Measurements from ENCODE around the gene SELENOO.

SELENOO gene

GRCh38 chr22:50218153-50218995 lies 17.6 kb downstream of the SELENOO start:
- TF ChIP-seq ZNF274 (IDR thresholded peaks at IDR 0.05; ENCODE audit: low read depth, low read length), result no peak
- H3K4me3 ChIP-seq (ENCODE audit: low read length), result no peak overlapping the region

GRCh38 chr22:50218996-50219727 lies 18.4 kb downstream of the SELENOO start:
- TF ChIP-seq ZNF274 (IDR thresholded peaks at IDR 0.05; ENCODE audit: low read depth, low read length), result no peak

GRCh38 chr22:50219800-50220602 lies 19.2 kb downstream of the SELENOO start:
- no peak for TF ChIP-seq ZNF274 (IDR thresholded peaks at IDR 0.05; ENCODE audit: low read depth, low read length)
- H3K4me3 ChIP-seq (ENCODE audit: low read length), result no peak overlapping the region

More at GRCh38 chr22:50218996-50219727, 18.4 kb downstream of the SELENOO start:
- no peak overlapping the region for H3K4me3 ChIP-seq (ENCODE audit: low read length)

GRCh38 chr22:50220603-50221409 lies 20.0 kb downstream of the SELENOO start:
- no peak for TF ChIP-seq ZNF274 (IDR thresholded peaks at IDR 0.05; ENCODE audit: low read depth, low read length)
- H3K4me3 ChIP-seq (ENCODE audit: low read length), result no peak overlapping the region

GRCh38 chr22:50221410-50222300 lies 20.8 kb downstream of the SELENOO start:
- H3K4me3 ChIP-seq (ENCODE audit: low read length), result no peak overlapping the region
- TF ChIP-seq ZNF274 (IDR thresholded peaks at IDR 0.05; ENCODE audit: low read depth, low read length), result no peak

GRCh38 chr22:50222508-50222907 lies 21.7 kb downstream of the SELENOO start:
- TF ChIP-seq ZNF274 (IDR thresholded peaks at IDR 0.05; ENCODE audit: low read depth, low read length), result no peak
- no peak overlapping the region for H3K4me3 ChIP-seq (ENCODE audit: low read length)

- TF ChIP-seq ZNF274 (IDR thresholded peaks at IDR 0.05; ENCODE audit: low read depth, low read length), result no peak
- no peak overlapping the region for H3K4me3 ChIP-seq (ENCODE audit: low read length)
Observed at GRCh38 chr22:50224071-50224470, 23.3 kb downstream of the SELENOO start.

GRCh38 chr22:50225200-50225969 lies 24.6 kb downstream of the SELENOO start:
- H3K4me3 ChIP-seq (ENCODE audit: low read length), result no peak overlapping the region
- no peak for TF ChIP-seq ZNF274 (IDR thresholded peaks at IDR 0.05; ENCODE audit: low read depth, low read length)

- no peak for TF ChIP-seq ZNF274 (IDR thresholded peaks at IDR 0.05; ENCODE audit: low read depth, low read length)
- no peak overlapping the region for H3K4me3 ChIP-seq (ENCODE audit: low read length)
Observed at GRCh38 chr22:50226063-50226874, 25.5 kb downstream of the SELENOO start.

- no peak overlapping the region for H3K4me3 ChIP-seq (ENCODE audit: low read length)
- no peak for TF ChIP-seq ZNF274 (IDR thresholded peaks at IDR 0.05; ENCODE audit: low read depth, low read length)
Observed at GRCh38 chr22:50226875-50227165, 26.0 kb downstream of the SELENOO start.

- no peak overlapping the region for H3K4me3 ChIP-seq (ENCODE audit: low read length)
- TF ChIP-seq ZNF274 (IDR thresholded peaks at IDR 0.05; ENCODE audit: low read depth, low read length), result no peak
Observed at GRCh38 chr22:50227579-50228215, 26.9 kb downstream of the SELENOO start.
